ENCODE measurements around the gene DPP10. TPM values are rescaled to one million over a fixed set of nuclear protein-coding genes. Genes with fewer than 3 reads are reported as not detected.

Gene DPP10
- total RNA-seq, 2 donors from 2014 or later: not detected

GRCh38 chr2:114569166-114569565 is 126.7 kb downstream of the DPP10 start:
- Mint-ChIP-seq H3K9me3 (no peaks in the 10 kb centered on the region), H3K4me1 (ENCODE audit: low read depth) (no peaks in the 10 kb centered on the region), H3K36me3 (ENCODE audit: insufficient read depth in 2 of 2) (no peaks in the 10 kb centered on the region), H3K27ac (no peak overlapping the region), H3K4me3 (no peak overlapping the region), H3K27me3 (ENCODE audit: low read depth) (no peaks in the 10 kb centered on the region)
- no peak for DNase-seq
- ATAC-seq (replicated peaks in 1 of 2): no peak

- no peak overlapping the region for H3K27ac Mint-ChIP-seq
- DNase-seq (no peak), ATAC-seq (replicated peaks in 1 of 2) (no peak)
- no peak overlapping the region for H3K4me3 Mint-ChIP-seq
- H3K27me3 Mint-ChIP-seq (ENCODE audit: low read depth): no peaks in the 10 kb centered on the region
- no peaks in the 10 kb centered on the region for H3K4me1 Mint-ChIP-seq (ENCODE audit: low read depth)
- peaks cover 0 to 3% of the 10 kb centered on the region in 2 donors for H3K9me3 Mint-ChIP-seq
- H3K36me3 Mint-ChIP-seq (ENCODE audit: insufficient read depth in 2 of 2): no peaks in the 10 kb centered on the region
Measured at GRCh38 chr2:114577657-114578056, 135.2 kb downstream of the DPP10 start.

GRCh38 chr2:114579542-114579941 is 137.1 kb downstream of the DPP10 start:
- no peak overlapping the region for H3K4me3 Mint-ChIP-seq
- ATAC-seq (replicated peaks in 1 of 2) (no peak), DNase-seq (no peak)
- no peaks in the 10 kb centered on the region for H3K27me3 Mint-ChIP-seq (ENCODE audit: low read depth)
- no peaks in the 10 kb centered on the region for H3K36me3 Mint-ChIP-seq (ENCODE audit: insufficient read depth in 2 of 2)
- no peaks in the 10 kb centered on the region for H3K4me1 Mint-ChIP-seq (ENCODE audit: low read depth)
- H3K27ac Mint-ChIP-seq: no peak overlapping the region
- peaks cover 0 to 3% of the 10 kb centered on the region in 2 donors for H3K9me3 Mint-ChIP-seq

GRCh38 chr2:114580691-114581090 is 138.2 kb downstream of the DPP10 start:
- peaks cover 0 to 3% of the 10 kb centered on the region in 2 donors for H3K9me3 Mint-ChIP-seq
- no peak for ATAC-seq (replicated peaks in 1 of 2)
- H3K36me3 Mint-ChIP-seq (ENCODE audit: insufficient read depth in 2 of 2): no peaks in the 10 kb centered on the region
- no peak overlapping the region for H3K27ac Mint-ChIP-seq
- DNase-seq: no peak
- H3K4me1 Mint-ChIP-seq (ENCODE audit: low read depth): no peaks in the 10 kb centered on the region
- no peak overlapping the region for H3K4me3 Mint-ChIP-seq
- no peaks in the 10 kb centered on the region for H3K27me3 Mint-ChIP-seq (ENCODE audit: low read depth)

DNA sequence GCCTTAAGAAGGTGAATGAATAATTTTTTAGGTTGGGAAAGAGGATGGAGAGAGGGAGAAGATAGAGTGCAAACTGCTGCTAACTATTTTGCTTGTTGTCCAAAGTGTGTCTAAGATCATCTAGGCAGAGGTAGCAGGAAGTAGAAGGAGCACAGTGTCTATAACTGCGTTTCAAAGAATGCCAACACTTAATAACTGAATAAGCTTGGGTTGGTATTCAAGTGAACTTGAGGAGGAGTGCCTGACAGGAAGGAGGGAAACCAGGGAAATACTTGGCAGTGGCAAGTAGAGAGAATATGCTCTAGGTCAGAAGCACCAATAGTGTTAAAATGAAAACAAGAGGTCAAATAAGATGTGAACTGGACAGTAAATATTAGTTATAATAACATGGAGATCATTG is 155.9 kb downstream of the DPP10 start:
- no peaks in the 10 kb centered on the region for H3K27me3 Mint-ChIP-seq (ENCODE audit: low read depth)
- no peak overlapping the region for H3K4me3 Mint-ChIP-seq
- no peaks in the 10 kb centered on the region for H3K36me3 Mint-ChIP-seq (ENCODE audit: insufficient read depth in 2 of 2)
- no peak for DNase-seq
- ATAC-seq (replicated peaks in 1 of 2): no peak
- no peak overlapping the region for H3K27ac Mint-ChIP-seq
- H3K9me3 Mint-ChIP-seq: no peaks in the 10 kb centered on the region
- H3K4me1 Mint-ChIP-seq (ENCODE audit: low read depth): no peaks in the 10 kb centered on the region

DNA sequence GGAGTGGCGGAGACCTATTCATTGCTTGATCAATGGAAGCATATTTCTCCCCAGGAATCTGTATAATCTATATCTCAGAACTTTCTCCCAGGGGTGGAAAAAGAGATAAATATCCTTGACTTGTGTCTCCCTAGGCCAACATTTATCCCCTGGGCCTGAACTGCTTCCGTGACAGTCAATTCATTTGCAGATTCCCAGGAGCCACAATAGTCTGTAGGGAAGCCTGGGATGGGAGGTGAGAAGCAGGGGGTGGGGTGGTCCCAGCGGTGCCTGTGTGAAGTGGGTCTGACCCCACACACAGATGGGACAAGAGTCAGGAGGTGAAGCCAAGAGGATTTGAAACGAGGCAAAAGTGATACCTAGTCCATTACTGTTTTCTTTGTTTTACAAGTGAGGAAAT is 166.8 kb downstream of the DPP10 start:
- DNase-seq (no peak), ATAC-seq (replicated peaks in 1 of 2) (no peak)
- H3K27me3 Mint-ChIP-seq (ENCODE audit: low read depth): no peaks in the 10 kb centered on the region
- H3K4me1 Mint-ChIP-seq (ENCODE audit: low read depth): no peaks in the 10 kb centered on the region
- no peaks in the 10 kb centered on the region for H3K36me3 Mint-ChIP-seq (ENCODE audit: insufficient read depth in 2 of 2)
- no peak overlapping the region for H3K4me3 Mint-ChIP-seq
- peaks cover 2% of the 10 kb centered on the region in 2 donors for H3K9me3 Mint-ChIP-seq
- no peak overlapping the region for H3K27ac Mint-ChIP-seq

DNA sequence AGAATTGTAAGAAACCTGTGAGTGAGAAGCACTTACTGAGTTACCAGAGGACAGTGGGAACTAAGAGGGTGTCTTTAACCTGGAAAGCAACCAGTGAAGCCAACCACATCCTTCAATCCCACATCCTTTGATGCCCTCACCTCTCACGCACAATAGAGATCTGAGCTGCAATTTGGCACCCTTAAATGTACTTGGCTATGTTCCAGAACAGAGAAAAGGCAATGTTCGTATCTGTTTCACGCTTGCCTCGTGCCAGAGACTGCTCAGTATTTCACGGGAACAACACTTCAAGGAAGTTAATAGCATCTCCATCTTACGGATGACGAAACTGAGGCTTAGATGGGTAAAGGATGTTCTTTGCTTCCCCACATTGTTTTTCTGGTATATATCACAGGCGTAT is 167.4 kb downstream of the DPP10 start:
- ATAC-seq (replicated peaks in 1 of 2) (no peak), DNase-seq (no peak)
- H3K4me3 Mint-ChIP-seq: no peak overlapping the region
- no peaks in the 10 kb centered on the region for H3K4me1 Mint-ChIP-seq (ENCODE audit: low read depth)
- peaks cover 2% of the 10 kb centered on the region in 2 donors for H3K9me3 Mint-ChIP-seq
- H3K36me3 Mint-ChIP-seq (ENCODE audit: insufficient read depth in 2 of 2): no peaks in the 10 kb centered on the region
- no peaks in the 10 kb centered on the region for H3K27me3 Mint-ChIP-seq (ENCODE audit: low read depth)
- H3K27ac Mint-ChIP-seq: no peak overlapping the region

DNA sequence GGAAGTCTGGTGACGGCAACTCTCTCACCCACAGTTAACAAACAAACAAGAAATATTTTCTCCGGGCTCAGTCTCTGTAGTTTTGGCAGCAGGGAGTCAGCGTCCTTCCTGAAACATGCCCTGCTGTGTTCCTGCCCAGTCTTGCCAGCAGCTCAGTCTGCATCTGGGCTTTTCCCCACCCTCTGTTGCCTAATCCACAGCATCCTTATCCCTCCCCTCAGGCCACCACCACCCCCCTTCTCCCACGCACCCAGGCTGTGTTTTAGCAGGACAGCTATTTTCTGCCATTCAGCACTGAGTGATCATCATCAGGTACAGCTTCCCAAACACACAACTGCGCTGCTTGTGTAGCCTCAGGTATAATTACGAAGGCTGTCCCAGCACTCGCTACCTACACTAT is 168.2 kb downstream of the DPP10 start:
- ATAC-seq (replicated peaks in 1 of 2): no peak
- Mint-ChIP-seq H3K36me3 (ENCODE audit: insufficient read depth in 2 of 2) (no peaks in the 10 kb centered on the region), H3K9me3 (peaks cover 2% of the 10 kb centered on the region in 2 donors), H3K4me3 (no peak overlapping the region), H3K27me3 (ENCODE audit: low read depth) (no peaks in the 10 kb centered on the region), H3K4me1 (ENCODE audit: low read depth) (no peaks in the 10 kb centered on the region), H3K27ac (no peak overlapping the region)
- no peak for DNase-seq

DNA sequence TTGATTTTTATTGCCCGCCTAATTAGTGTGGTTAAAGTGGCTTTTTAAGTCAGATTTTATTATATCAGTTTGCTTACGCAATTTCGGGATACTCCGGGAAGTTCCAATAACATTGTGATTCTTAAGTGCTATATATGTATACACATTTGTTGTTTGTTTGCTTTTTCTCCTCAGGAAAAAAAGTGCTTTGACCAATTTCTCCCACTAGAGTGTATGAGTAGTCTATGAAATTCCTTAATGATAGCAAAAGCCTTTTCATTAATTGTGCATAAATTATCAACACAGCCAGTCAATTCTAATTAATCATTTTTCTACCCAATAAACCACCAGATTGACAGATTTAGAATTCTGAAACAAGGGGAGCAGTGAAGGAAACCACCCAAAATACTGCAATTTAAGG is 172.2 kb downstream of the DPP10 start:
- ATAC-seq (replicated peaks in 1 of 2) (no peak), DNase-seq (no peak)
- no peaks in the 10 kb centered on the region for H3K36me3 Mint-ChIP-seq (ENCODE audit: insufficient read depth in 2 of 2)
- peaks cover 0 to 2% of the 10 kb centered on the region in 2 donors for H3K9me3 Mint-ChIP-seq
- no peak overlapping the region for H3K4me3 Mint-ChIP-seq
- no peaks in the 10 kb centered on the region for H3K4me1 Mint-ChIP-seq (ENCODE audit: low read depth)
- no peaks in the 10 kb centered on the region for H3K27me3 Mint-ChIP-seq (ENCODE audit: low read depth)
- no peak overlapping the region for H3K27ac Mint-ChIP-seq

DNA sequence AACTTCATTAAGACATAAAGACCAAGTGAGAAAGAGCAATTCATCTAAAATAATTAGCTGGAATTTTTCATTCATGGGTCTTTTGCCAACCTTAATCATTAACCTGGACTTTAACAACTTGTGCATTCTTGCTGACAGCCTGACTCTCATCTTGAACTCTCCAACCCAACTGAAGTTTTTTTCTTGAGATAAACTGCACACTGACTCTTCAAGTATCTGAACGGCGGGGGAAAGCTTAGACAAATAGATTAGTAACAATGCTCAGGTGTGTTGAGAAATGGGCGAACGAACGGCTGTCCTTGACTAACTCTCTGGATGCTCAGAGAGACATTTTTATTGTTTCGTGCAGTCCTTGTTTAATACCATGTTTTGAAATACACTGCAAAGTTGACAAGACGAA is 186.0 kb downstream of the DPP10 start:
- ATAC-seq (replicated peaks in 1 of 2): no peak
- Mint-ChIP-seq H3K27ac (no peak overlapping the region), H3K4me1 (ENCODE audit: low read depth) (no peaks in the 10 kb centered on the region), H3K9me3 (no peaks in the 10 kb centered on the region), H3K27me3 (ENCODE audit: low read depth) (no peaks in the 10 kb centered on the region), H3K4me3 (no peak overlapping the region), H3K36me3 (ENCODE audit: insufficient read depth in 2 of 2) (no peaks in the 10 kb centered on the region)
- DNase-seq: no peak

DNA sequence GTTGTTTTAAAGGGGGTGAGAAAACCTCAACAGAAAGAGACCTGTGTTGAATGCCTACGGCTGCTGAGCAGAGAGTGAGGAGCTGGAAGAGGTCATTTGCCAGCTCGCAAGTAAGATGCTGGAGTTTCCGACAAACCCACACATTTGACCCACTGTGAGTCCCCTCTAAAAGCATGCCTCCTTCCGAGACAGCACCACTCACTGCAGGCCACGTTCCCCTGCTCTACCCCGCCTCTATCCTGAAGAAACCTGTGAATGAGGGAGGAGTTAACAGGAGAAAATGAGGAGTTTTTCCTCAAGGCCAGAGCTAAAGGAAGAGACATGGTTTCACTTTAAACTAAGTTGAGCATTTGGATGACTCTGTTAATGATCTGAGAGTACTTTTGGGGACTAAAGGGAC is 188.7 kb downstream of the DPP10 start:
- Mint-ChIP-seq H3K27me3 (ENCODE audit: low read depth) (no peaks in the 10 kb centered on the region), H3K9me3 (no peaks in the 10 kb centered on the region), H3K36me3 (ENCODE audit: insufficient read depth in 2 of 2) (no peaks in the 10 kb centered on the region), H3K4me1 (ENCODE audit: low read depth) (no peaks in the 10 kb centered on the region), H3K4me3 (no peak overlapping the region), H3K27ac (no peak overlapping the region)
- DNase-seq (no peak), ATAC-seq (replicated peaks in 1 of 2) (no peak)

DNA sequence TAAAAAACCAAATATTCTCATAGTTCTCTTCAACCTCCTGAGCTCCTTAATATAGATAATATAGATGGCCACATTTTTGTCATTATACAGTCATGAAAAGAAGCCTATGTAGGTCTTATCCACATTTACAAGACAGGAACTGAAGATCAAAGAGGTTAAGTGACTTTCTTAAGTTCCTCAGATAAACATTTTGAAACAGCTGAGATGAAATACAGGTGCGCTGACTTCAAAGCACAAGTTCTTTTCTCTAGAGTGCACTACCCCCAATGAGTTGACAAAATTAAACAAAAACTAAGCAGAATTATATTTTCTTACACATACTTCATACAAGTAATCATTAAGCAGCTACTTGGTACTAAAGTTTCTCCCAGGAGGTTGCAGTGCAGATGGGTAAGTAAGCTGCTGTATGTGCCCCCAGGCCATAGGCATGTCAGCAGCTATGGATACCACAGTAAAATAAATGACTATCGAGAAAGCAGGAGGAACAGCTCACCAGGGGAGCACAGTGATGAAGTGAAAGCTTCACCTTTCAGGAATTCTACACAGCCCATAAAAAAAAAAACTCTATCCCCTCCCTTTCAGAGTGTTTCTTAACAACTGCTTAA is 199.8 kb downstream of the DPP10 start:
- Mint-ChIP-seq H3K9me3 (peaks cover 0 to 1% of the 10 kb centered on the region in 2 donors), H3K27me3 (ENCODE audit: low read depth) (no peaks in the 10 kb centered on the region), H3K36me3 (ENCODE audit: insufficient read depth in 2 of 2) (no peaks in the 10 kb centered on the region), H3K4me3 (no peak overlapping the region), H3K4me1 (ENCODE audit: low read depth) (no peaks in the 10 kb centered on the region), H3K27ac (no peak overlapping the region)
- no peak for DNase-seq
- ATAC-seq (replicated peaks in 1 of 2): no peak

- no peak overlapping the region for H3K4me3 Mint-ChIP-seq
- H3K27ac Mint-ChIP-seq: no peak overlapping the region
- no peaks in the 10 kb centered on the region for H3K9me3 Mint-ChIP-seq
- H3K36me3 Mint-ChIP-seq (ENCODE audit: insufficient read depth in 2 of 2): no peaks in the 10 kb centered on the region
- DNase-seq (no peak), ATAC-seq (replicated peaks in 1 of 2) (no peak)
- H3K27me3 Mint-ChIP-seq (ENCODE audit: low read depth): no peaks in the 10 kb centered on the region
- H3K4me1 Mint-ChIP-seq (ENCODE audit: low read depth): no peaks in the 10 kb centered on the region
Measured at GRCh38 chr2:114642988-114643553, 200.6 kb downstream of the DPP10 start.

GRCh38 chr2:114651933-114652332 is 209.5 kb downstream of the DPP10 start:
- peaks cover 11% of the 10 kb centered on the region for H3K4me1 Mint-ChIP-seq (ENCODE audit: low read depth)

More at GRCh38 chr2:114651933-114652332, 209.5 kb downstream of the DPP10 start:
- ATAC-seq (replicated peaks in 1 of 2): no peak
- Mint-ChIP-seq H3K9me3 (peaks cover 0 to 4% of the 10 kb centered on the region in 2 donors), H3K4me3 (no peak overlapping the region), H3K36me3 (ENCODE audit: insufficient read depth in 2 of 2) (no peaks in the 10 kb centered on the region), H3K27ac (no peak overlapping the region), H3K27me3 (ENCODE audit: low read depth) (peaks cover 10% of the 10 kb centered on the region)
- DNase-seq: no peak

All from activated T-cell treated with anti-CD3 and anti-CD28 coated beads, Interleukin-2, amount 50 U/mL, for 72 hours (primary cell).